T-helper 2 cell treated with Interferon-gamma antibody and Interleukin-4, amounts not matched to agents 5 μg/mL and 100 μg/mL, for 36 hours (primary cell): ENCODE data around the gene PTPRCAP.
"Not testable (repeated sequence)": the region's sequence is repeated elsewhere in the genome, so short reads cannot be mapped to it uniquely, and the experiment has no call there.

Experiments
- DNase-seq: peaks from one replicate; pipeline ENCODE4 v3.0.0; 2021; ENCODE audit warnings: low spot score
- H3K27ac Mint-ChIP-seq: one replicate; pipeline ENCODE4 v1.8.0; 2021; ENCODE audit warnings: mild to moderate bottlenecking, mixed read lengths
- H3K27me3 Mint-ChIP-seq: one replicate; pipeline ENCODE4 v1.8.0; 2021; ENCODE audit warnings: low read depth, mixed read lengths
- H3K36me3 Mint-ChIP-seq: one replicate; pipeline ENCODE4 v1.8.0; 2021; ENCODE audit warnings: low read depth, mixed read lengths
- H3K4me1 Mint-ChIP-seq: one replicate; pipeline ENCODE4 v1.8.0; 2021; ENCODE audit warnings: low read depth, mixed read lengths
- H3K4me3 Mint-ChIP-seq: one replicate; pipeline ENCODE4 v1.8.0; 2022; ENCODE audit warnings: mild to moderate bottlenecking, moderate library complexity, mixed read lengths
- H3K9me3 Mint-ChIP-seq: one replicate; pipeline ENCODE4 v1.8.0; 2021; ENCODE audit warnings: mixed read lengths

PTPRCAP gene

GRCh38 chr11:67469508-67469811, 32.0 kb upstream of the PTPRCAP start:
- peaks cover 4% of the 10 kb centered on the region for H3K36me3 Mint-ChIP-seq
- peaks cover 26% of the 10 kb centered on the region for H3K4me1 Mint-ChIP-seq
- H3K4me3 Mint-ChIP-seq = peak overlapping the region; percentile 79
- DNase-seq = no peak
- H3K9me3 Mint-ChIP-seq = no peaks in the 10 kb centered on the region
- peak overlapping the region; percentile 67 for H3K27ac Mint-ChIP-seq
- no peaks in the 10 kb centered on the region for H3K27me3 Mint-ChIP-seq

GRCh38 chr11:67468759-67469507, 31.5 kb upstream of the PTPRCAP start, which contains the start of gene TMEM134:
Gene TMEM134, minus strand, starts transcription at chr11:67469251. Its CDS starts 59 bp downstream, at chr11:67469192.
- H3K4me1 Mint-ChIP-seq = peaks cover 31% of the 10 kb centered on the region

GRCh38 chr11:67468456-67468758, 30.9 kb upstream of the PTPRCAP start:
- Mint-ChIP-seq H3K9me3 (no peaks in the 10 kb centered on the region), H3K36me3 (peaks cover 4% of the 10 kb centered on the region), H3K4me3 (peak overlapping the region; percentile 89), H3K27ac (peak overlapping the region; percentile 78), H3K4me1 (peaks cover 31% of the 10 kb centered on the region), H3K27me3 (no peaks in the 10 kb centered on the region)
- DNase-seq = no peak

More at GRCh38 chr11:67468759-67469507, 31.5 kb upstream of the PTPRCAP start, which contains the start of gene TMEM134:
- H3K36me3 Mint-ChIP-seq = peaks cover 4% of the 10 kb centered on the region
- H3K4me3 Mint-ChIP-seq = peak within 1 kb of the TSS; percentile 89
- H3K9me3 Mint-ChIP-seq = no peaks in the 10 kb centered on the region
- H3K27ac Mint-ChIP-seq = peak within 1 kb of the TSS; percentile 78
- peak; percentile 91 for DNase-seq
- H3K27me3 Mint-ChIP-seq = no peaks in the 10 kb centered on the region

- H3K27me3 Mint-ChIP-seq = no peaks in the 10 kb centered on the region
- DNase-seq = no peak
- H3K4me3 Mint-ChIP-seq = peak overlapping the region; percentile 89
- peaks cover 31% of the 10 kb centered on the region for H3K4me1 Mint-ChIP-seq
- H3K36me3 Mint-ChIP-seq = peaks cover 4% of the 10 kb centered on the region
- H3K27ac Mint-ChIP-seq = peak overlapping the region; percentile 78
- H3K9me3 Mint-ChIP-seq = no peaks in the 10 kb centered on the region
Measured at GRCh38 chr11:67468056-67468455, 30.6 kb upstream of the PTPRCAP start.

GRCh38 chr11:67466962-67467771, 29.7 kb upstream of the PTPRCAP start:
- Mint-ChIP-seq H3K9me3 (no peaks in the 10 kb centered on the region), H3K27me3 (no peaks in the 10 kb centered on the region), H3K4me1 (peaks cover 31% of the 10 kb centered on the region), H3K4me3 (peak overlapping the region; percentile 89), H3K27ac (peak overlapping the region; percentile 49), H3K36me3 (peaks cover 4% of the 10 kb centered on the region)
- no peak for DNase-seq

GRCh38 chr11:67466367-67466766, 28.9 kb upstream of the PTPRCAP start:
- Mint-ChIP-seq H3K27ac (peak overlapping the region; percentile 49), H3K4me1 (peaks cover 31% of the 10 kb centered on the region), H3K4me3 (peak overlapping the region; percentile 46), H3K27me3 (no peaks in the 10 kb centered on the region), H3K36me3 (peaks cover 4% of the 10 kb centered on the region), H3K9me3 (no peaks in the 10 kb centered on the region)
- DNase-seq = no peak

- peak overlapping the region; percentile 89 for H3K27ac Mint-ChIP-seq
- H3K4me3 Mint-ChIP-seq = peak overlapping the region; percentile 88
- H3K4me1 Mint-ChIP-seq = peaks cover 31% of the 10 kb centered on the region
- not testable (repeated sequence) for H3K9me3 Mint-ChIP-seq, H3K27me3 Mint-ChIP-seq, H3K36me3 Mint-ChIP-seq, DNase-seq
Measured at GRCh38 chr11:67465530-67465929, 28.0 kb upstream of the PTPRCAP start.

- Mint-ChIP-seq H3K9me3 (no peaks in the 10 kb centered on the region), H3K27ac (peak overlapping the region; percentile 89), H3K4me1 (peaks cover 31% of the 10 kb centered on the region), H3K36me3 (peaks cover 4% of the 10 kb centered on the region), H3K4me3 (peak overlapping the region; percentile 88), H3K27me3 (peaks cover 2% of the 10 kb centered on the region)
- DNase-seq = no peak
Measured at GRCh38 chr11:67465189-67465510, 27.7 kb upstream of the PTPRCAP start.

- H3K27ac Mint-ChIP-seq = peak overlapping the region; percentile 89
- peak; percentile 89 for DNase-seq
- H3K4me1 Mint-ChIP-seq = peaks cover 34% of the 10 kb centered on the region
- H3K4me3 Mint-ChIP-seq = peak overlapping the region; percentile 88
- no peaks in the 10 kb centered on the region for H3K9me3 Mint-ChIP-seq
- peaks cover 4% of the 10 kb centered on the region for H3K36me3 Mint-ChIP-seq
- peaks cover 2% of the 10 kb centered on the region for H3K27me3 Mint-ChIP-seq
Measured at GRCh38 chr11:67464411-67465188, 27.1 kb upstream of the PTPRCAP start.

GRCh38 chr11:67463680-67464410, 26.4 kb upstream of the PTPRCAP start:
- peak overlapping the region; percentile 89 for H3K27ac Mint-ChIP-seq
- peaks cover 2% of the 10 kb centered on the region for H3K27me3 Mint-ChIP-seq
- H3K4me3 Mint-ChIP-seq = peak overlapping the region; percentile 88
- peaks cover 34% of the 10 kb centered on the region for H3K4me1 Mint-ChIP-seq
- H3K9me3 Mint-ChIP-seq = no peaks in the 10 kb centered on the region
- peaks cover 4% of the 10 kb centered on the region for H3K36me3 Mint-ChIP-seq
- no peak for DNase-seq

GRCh38 chr11:67463186-67463585, 25.7 kb upstream of the PTPRCAP start:
- Mint-ChIP-seq H3K36me3 (peaks cover 4% of the 10 kb centered on the region), H3K9me3 (no peaks in the 10 kb centered on the region), H3K27ac (no peak overlapping the region), H3K4me3 (no peak overlapping the region), H3K4me1 (peaks cover 31% of the 10 kb centered on the region), H3K27me3 (peaks cover 2% of the 10 kb centered on the region)
- no peak for DNase-seq

- no peaks in the 10 kb centered on the region for H3K36me3 Mint-ChIP-seq
- no peak overlapping the region for H3K27ac Mint-ChIP-seq
- no peak for DNase-seq
- no peaks in the 10 kb centered on the region for H3K9me3 Mint-ChIP-seq
- H3K4me1 Mint-ChIP-seq = peaks cover 3% of the 10 kb centered on the region
- no peak overlapping the region for H3K4me3 Mint-ChIP-seq
- H3K27me3 Mint-ChIP-seq = peaks cover 2% of the 10 kb centered on the region
Measured at GRCh38 chr11:67458266-67458665, 20.8 kb upstream of the PTPRCAP start.

GRCh38 chr11:67457453-67457852, 20.0 kb upstream of the PTPRCAP start:
- Mint-ChIP-seq H3K27me3 (peaks cover 2% of the 10 kb centered on the region), H3K36me3 (no peaks in the 10 kb centered on the region), H3K4me3 (no peak overlapping the region), H3K4me1 (peaks cover 3% of the 10 kb centered on the region), H3K27ac (no peak overlapping the region), H3K9me3 (no peaks in the 10 kb centered on the region)
- no peak for DNase-seq
